Vagina (tissue), 2 donors: ENCODE measurements around the gene AKAP7.

Experiments
- POLR2AphosphoS5 ChIP-seq, 2 donors: sonication (generic); formaldehyde crosslinking; IDR thresholded peaks; one replicate each; pipeline ENCODE4 v1.9.0; 2017; ENCODE audit warnings: antibody characterized with exemption in 2 of 2, mild to moderate bottlenecking in 2 of 2, low read depth in 1 of 2; ENCODE audit not compliant: insufficient read depth in 1 of 2
- TF ChIP-seq, protein P1 (sequence below), 3 experiments: fragments of 450-650 bp in 2 of 3; fragments of 200-600 bp in 1 of 3; sonication (generic) in 1 of 3; IDR thresholded peaks; one replicate each; pipeline ENCODE4 v1.5.1; 2017 to 2019; ENCODE audit warnings: antibody characterized with exemption in 3 of 3, mild to moderate bottlenecking in 2 of 3, moderate library complexity in 2 of 3

DNA sequence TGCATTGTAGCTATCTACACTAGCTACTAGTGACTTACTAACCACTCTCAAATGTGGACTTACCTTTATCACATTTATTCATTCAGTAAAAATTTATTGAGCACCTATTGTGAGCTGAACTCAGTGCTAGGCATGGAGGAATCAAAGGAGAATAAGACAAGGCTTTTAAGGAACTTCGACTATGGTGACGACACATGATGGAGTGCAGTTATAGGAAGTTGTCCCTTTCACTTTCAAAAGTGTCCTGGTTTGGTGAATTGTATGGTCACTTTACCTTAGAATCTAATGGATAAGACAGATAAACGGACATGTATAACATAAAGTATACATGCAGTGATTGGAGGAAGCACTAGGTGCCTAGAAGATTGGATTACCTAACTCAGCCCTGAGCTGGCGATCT, 4.3 kb downstream of the AKAP7 start:
- TF ChIP-seq, protein P1, sequence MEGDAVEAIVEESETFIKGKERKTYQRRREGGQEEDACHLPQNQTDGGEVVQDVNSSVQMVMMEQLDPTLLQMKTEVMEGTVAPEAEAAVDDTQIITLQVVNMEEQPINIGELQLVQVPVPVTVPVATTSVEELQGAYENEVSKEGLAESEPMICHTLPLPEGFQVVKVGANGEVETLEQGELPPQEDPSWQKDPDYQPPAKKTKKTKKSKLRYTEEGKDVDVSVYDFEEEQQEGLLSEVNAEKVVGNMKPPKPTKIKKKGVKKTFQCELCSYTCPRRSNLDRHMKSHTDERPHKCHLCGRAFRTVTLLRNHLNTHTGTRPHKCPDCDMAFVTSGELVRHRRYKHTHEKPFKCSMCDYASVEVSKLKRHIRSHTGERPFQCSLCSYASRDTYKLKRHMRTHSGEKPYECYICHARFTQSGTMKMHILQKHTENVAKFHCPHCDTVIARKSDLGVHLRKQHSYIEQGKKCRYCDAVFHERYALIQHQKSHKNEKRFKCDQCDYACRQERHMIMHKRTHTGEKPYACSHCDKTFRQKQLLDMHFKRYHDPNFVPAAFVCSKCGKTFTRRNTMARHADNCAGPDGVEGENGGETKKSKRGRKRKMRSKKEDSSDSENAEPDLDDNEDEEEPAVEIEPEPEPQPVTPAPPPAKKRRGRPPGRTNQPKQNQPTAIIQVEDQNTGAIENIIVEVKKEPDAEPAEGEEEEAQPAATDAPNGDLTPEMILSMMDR (IDR thresholded peaks at IDR 0.05), result no peak
- TF ChIP-seq POLR2AphosphoS5 (IDR thresholded peaks at IDR 0.05; ENCODE audit: insufficient read depth in 1 of 2, low read depth in 1 of 2), result no peak
